Stimulated activated CD8-positive, alpha-beta memory T cell treated with anti-CD3 and anti-CD28 coated beads, Interleukin-4, amount 100 ng/mL, for 24 hours (primary cell): ENCODE measurements around the gene FAF1.
"Not testable (repeated sequence)": the region's sequence is repeated elsewhere in the genome, so short reads cannot be mapped to it uniquely, and the experiment has no call there.

Experiments used
- DNase-seq: peaks from one replicate; pipeline ENCODE4 v3.0.0-alpha.2; 2020; ENCODE audit warnings: low read depth

Gene FAF1

GRCh38 chr1:50910356-50910755, 49.7 kb downstream of the FAF1 start:
- not testable (repeated sequence) for DNase-seq

- not testable (repeated sequence) for DNase-seq
These were observed 52.5 kb downstream of the FAF1 start for GRCh38 chr1:50907610-50908009.

GRCh38 chr1:50906050-50906449, 54.0 kb downstream of the FAF1 start:
- DNase-seq, result not testable (repeated sequence)

- no peak for DNase-seq
These were observed 57.6 kb downstream of the FAF1 start for GRCh38 chr1:50902419-50902818.

GRCh38 chr1:50901872-50902271, 58.2 kb downstream of the FAF1 start:
- no peak for DNase-seq

- no peak for DNase-seq
These were observed 61.3 kb downstream of the FAF1 start for GRCh38 chr1:50898773-50899172.

GRCh38 chr1:50894340-50894739, 65.7 kb downstream of the FAF1 start:
- DNase-seq, result no peak

GRCh38 chr1:50893466-50893865, 66.6 kb downstream of the FAF1 start:
- DNase-seq, result no peak

GRCh38 chr1:50887555-50887954, 72.5 kb downstream of the FAF1 start:
- DNase-seq, result not testable (repeated sequence)

GRCh38 chr1:50880373-50880772, 79.7 kb downstream of the FAF1 start:
- no peak for DNase-seq

GRCh38 chr1:50879137-50879536, 80.9 kb downstream of the FAF1 start:
- DNase-seq, result no peak

GRCh38 chr1:50878434-50878833, 81.6 kb downstream of the FAF1 start:
- DNase-seq, result no peak

- DNase-seq, result no peak
These were observed 82.4 kb downstream of the FAF1 start for GRCh38 chr1:50877641-50878040.

GRCh38 chr1:50873458-50874187, 86.4 kb downstream of the FAF1 start:
- DNase-seq, result peak; percentile 50

- not testable (repeated sequence) for DNase-seq
These were observed 95.2 kb downstream of the FAF1 start for GRCh38 chr1:50864845-50865244.

- DNase-seq, result no peak
These were observed 98.3 kb downstream of the FAF1 start for GRCh38 chr1:50861772-50862171.

- no peak for DNase-seq
These were observed 99.4 kb downstream of the FAF1 start for GRCh38 chr1:50860702-50861101.

- DNase-seq, result no peak
These were observed 99.8 kb downstream of the FAF1 start for GRCh38 chr1:50860256-50860655.

GRCh38 chr1:50859657-50860056, 100.4 kb downstream of the FAF1 start:
- DNase-seq, result no peak

- no peak for DNase-seq
These were observed 101.3 kb downstream of the FAF1 start for GRCh38 chr1:50858761-50859160.

GRCh38 chr1:50857702-50858101, 102.4 kb downstream of the FAF1 start:
- DNase-seq, result no peak

GRCh38 chr1:50853325-50853724, 106.7 kb downstream of the FAF1 start:
- no peak for DNase-seq

GRCh38 chr1:50852889-50853288, 107.2 kb downstream of the FAF1 start:
- DNase-seq, result no peak

GRCh38 chr1:50851466-50851865, 108.6 kb downstream of the FAF1 start:
- no peak for DNase-seq
